Body of pancreas (tissue), 4 donors: ENCODE measurements around the gene NR3C2.

Source experiments
- POLR2A ChIP-seq, 3 donors: fragments of 450-650 bp; IDR thresholded peaks; one replicate each; pipeline ENCODE4 v1.6.1; 2016; ENCODE audit warnings: antibody characterized with exemption in 3 of 3, mild to moderate bottlenecking in 2 of 3
- TF ChIP-seq, protein P1 (sequence below), 7 experiments: fragments of 450-650 bp in 4 of 7; fragments of 200-600 bp in 3 of 7; sonication (generic) in 3 of 7; IDR thresholded peaks; one replicate each; pipeline ENCODE4 v1.5.1; 2016 to 2019; ENCODE audit warnings: antibody characterized with exemption in 7 of 7

DNA sequence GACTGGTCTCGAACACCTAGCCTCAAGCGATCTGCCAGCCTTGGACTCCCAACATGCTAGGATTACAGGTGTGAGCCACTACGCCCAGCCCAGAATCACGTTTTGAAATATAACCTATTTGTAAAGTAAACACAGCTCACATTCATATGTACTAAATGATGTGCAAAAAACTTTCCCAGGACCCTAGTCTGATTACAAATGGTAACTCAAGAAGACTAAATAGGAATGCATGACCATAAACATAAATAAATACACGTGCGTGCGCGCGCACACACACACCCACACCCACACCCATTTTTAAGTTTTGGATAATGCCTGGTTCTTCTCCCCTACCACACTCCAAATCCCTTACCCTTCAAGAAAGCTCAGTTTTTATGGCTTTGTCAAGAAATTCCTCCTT is 163.9 kb downstream of the NR3C2 start:
- no peak for TF ChIP-seq POLR2A (IDR thresholded peaks at IDR 0.05)
- TF ChIP-seq, protein P1, sequence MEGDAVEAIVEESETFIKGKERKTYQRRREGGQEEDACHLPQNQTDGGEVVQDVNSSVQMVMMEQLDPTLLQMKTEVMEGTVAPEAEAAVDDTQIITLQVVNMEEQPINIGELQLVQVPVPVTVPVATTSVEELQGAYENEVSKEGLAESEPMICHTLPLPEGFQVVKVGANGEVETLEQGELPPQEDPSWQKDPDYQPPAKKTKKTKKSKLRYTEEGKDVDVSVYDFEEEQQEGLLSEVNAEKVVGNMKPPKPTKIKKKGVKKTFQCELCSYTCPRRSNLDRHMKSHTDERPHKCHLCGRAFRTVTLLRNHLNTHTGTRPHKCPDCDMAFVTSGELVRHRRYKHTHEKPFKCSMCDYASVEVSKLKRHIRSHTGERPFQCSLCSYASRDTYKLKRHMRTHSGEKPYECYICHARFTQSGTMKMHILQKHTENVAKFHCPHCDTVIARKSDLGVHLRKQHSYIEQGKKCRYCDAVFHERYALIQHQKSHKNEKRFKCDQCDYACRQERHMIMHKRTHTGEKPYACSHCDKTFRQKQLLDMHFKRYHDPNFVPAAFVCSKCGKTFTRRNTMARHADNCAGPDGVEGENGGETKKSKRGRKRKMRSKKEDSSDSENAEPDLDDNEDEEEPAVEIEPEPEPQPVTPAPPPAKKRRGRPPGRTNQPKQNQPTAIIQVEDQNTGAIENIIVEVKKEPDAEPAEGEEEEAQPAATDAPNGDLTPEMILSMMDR (IDR thresholded peaks at IDR 0.05) = no peak
